Measurements from ENCODE around the gene CASKIN1. TPM values are rescaled to one million over a fixed set of nuclear protein-coding genes. Genes with fewer than 3 reads are reported as not detected.

The CASKIN1 gene
- total and polyA plus RNA-seq, 8 donors, result 0.61 to 2.1 (median 1.1) TPM

DNA sequence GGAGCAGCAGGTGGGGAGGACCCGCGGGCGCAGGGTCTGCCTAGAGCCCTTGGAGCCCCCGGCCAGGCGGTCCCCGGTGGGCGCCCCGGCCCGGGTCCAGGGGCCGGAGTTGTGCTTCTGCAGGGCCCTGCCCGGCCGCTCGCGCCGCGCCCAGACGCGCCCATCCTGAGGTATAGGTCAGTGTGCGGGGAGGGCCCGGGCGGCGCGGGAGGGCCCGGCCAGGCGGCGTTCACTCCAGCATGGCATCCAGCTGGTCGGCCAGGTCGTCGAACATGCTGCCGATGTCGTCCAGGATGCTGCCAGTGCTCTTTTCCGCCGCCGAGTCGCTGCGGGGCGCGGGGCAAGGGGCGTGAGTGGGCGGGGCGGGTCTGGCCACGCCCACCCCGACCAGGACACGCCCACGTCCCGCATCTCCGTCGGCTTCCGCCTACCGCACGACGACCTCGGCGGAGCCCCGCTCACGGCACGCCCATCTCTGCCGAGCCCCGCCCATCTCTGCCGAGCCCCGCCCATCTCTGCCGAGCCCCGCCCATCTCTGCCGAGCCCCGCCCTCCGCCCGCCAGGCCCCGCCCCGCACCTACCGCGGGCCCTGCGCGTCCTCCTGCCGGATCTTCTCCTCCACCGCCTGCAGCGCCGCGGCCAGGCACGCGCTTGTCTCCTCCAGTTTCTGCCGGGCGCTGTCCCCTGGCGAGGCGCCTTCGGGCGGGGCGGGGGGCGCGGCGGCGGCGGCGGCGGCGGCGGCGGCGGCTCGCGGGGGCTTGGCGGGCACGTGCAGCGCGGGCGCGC is 17.9 kb downstream of the CASKIN1 start:
- TF ChIP-seq, protein P1, sequence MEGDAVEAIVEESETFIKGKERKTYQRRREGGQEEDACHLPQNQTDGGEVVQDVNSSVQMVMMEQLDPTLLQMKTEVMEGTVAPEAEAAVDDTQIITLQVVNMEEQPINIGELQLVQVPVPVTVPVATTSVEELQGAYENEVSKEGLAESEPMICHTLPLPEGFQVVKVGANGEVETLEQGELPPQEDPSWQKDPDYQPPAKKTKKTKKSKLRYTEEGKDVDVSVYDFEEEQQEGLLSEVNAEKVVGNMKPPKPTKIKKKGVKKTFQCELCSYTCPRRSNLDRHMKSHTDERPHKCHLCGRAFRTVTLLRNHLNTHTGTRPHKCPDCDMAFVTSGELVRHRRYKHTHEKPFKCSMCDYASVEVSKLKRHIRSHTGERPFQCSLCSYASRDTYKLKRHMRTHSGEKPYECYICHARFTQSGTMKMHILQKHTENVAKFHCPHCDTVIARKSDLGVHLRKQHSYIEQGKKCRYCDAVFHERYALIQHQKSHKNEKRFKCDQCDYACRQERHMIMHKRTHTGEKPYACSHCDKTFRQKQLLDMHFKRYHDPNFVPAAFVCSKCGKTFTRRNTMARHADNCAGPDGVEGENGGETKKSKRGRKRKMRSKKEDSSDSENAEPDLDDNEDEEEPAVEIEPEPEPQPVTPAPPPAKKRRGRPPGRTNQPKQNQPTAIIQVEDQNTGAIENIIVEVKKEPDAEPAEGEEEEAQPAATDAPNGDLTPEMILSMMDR (IDR thresholded peaks at IDR 0.05), result no peak
- FAIRE-seq (no peak), DNase-seq (no peak), ATAC-seq (peak in 2 of 4 donors; percentile 34 to 58)
- no peaks in the 10 kb centered on the region for H3K9me3 ChIP-seq
- no peak overlapping the region for H3K4me3 ChIP-seq
- H3K27me3 ChIP-seq, result no peaks in the 10 kb centered on the region
- H3K27ac ChIP-seq, result no peak overlapping the region
- no peaks in the 10 kb centered on the region for H3K4me1 ChIP-seq
- intact Hi-C loops (cut with DNase I), result no loop called here
- WGBS, 2 donors, result 31 to 37% methylated on average over 58 to 106 of the region's 106 CpGs
- peaks cover 0 to 26% (median 19%) of the 10 kb centered on the region in 3 donors for H3K36me3 ChIP-seq

DNA sequence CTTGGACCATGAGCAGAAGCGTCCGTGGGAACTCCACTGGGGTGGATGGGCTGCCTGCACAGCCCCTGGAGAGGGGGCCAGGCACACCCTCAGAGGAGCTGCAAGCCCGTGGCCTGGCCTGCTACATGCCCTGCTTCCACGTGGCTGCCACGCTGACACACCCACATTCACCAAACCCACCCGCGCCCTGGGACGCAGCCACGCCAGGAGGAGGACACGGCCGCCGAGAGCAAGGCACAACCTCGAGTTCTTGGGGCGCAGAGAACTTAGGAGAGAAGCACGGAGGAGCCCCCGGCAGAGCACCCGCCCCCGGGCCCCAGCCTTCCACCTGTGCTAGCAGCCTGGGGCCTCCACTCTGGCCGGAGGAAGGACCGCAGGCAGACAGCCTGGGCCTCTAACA is 18.8 kb downstream of the CASKIN1 start:
- intact Hi-C loops (cut with DNase I), result loop anchor here in 1 of 3 donors (2.0 kb wide), 1 partner anchor 17 kb away; no protein-coding TSS in a partner anchor

DNA sequence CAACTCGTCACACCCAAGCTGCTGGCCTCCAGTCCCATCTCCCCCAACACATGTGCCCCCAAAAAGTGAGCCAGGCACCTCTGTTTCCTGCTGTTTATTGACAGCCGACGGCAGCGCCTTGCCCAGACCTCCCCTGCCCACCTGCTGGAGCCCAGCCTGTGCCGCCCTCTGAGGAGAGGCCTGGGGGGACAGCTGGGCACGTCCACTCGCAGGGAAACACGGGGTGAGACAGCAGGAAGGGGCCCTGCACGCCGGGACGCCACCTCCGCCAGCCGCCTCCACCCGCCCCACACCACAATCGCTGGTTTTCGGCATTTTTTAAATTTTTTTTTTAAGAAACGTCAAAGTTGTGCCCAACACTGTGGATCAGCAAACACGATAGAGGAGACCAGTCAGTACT is 19.3 kb downstream of the CASKIN1 start:
- TF ChIP-seq, protein P1 (IDR thresholded peaks at IDR 0.05), result no peak
- 92 to 95% methylated on average over 18 of the region's 18 CpGs for WGBS, 2 donors
- Histone ChIP-seq H3K4me1 (no peaks in the 10 kb centered on the region), H3K27ac (no peak overlapping the region), H3K9me3 (no peaks in the 10 kb centered on the region), H3K36me3 (peaks cover 0 to 33% (median 19%) of the 10 kb centered on the region in 3 donors), H3K4me3 (no peak overlapping the region), H3K27me3 (no peaks in the 10 kb centered on the region)
- DNase-seq (no peak), FAIRE-seq (no peak), ATAC-seq (no peak)
- intact Hi-C loops (cut with DNase I), result loop anchor here in 1 of 3 donors (2.0 kb wide), 1 partner anchor 16 kb away; no protein-coding TSS in a partner anchor

More for the DNA sequence above, 18.8 kb downstream of the CASKIN1 start:
- DNase-seq (no peak), ATAC-seq (no peak), FAIRE-seq (no peak)
- Histone ChIP-seq H3K27ac (no peak overlapping the region), H3K4me3 (no peak overlapping the region), H3K4me1 (no peaks in the 10 kb centered on the region), H3K36me3 (peaks cover 0 to 33% (median 19%) of the 10 kb centered on the region in 3 donors), H3K9me3 (no peaks in the 10 kb centered on the region), H3K27me3 (no peaks in the 10 kb centered on the region)
- TF ChIP-seq, protein P1 (IDR thresholded peaks at IDR 0.05), result no peak
- WGBS, 2 donors, result 94 to 96% methylated on average over 20 of the region's 20 CpGs

DNA sequence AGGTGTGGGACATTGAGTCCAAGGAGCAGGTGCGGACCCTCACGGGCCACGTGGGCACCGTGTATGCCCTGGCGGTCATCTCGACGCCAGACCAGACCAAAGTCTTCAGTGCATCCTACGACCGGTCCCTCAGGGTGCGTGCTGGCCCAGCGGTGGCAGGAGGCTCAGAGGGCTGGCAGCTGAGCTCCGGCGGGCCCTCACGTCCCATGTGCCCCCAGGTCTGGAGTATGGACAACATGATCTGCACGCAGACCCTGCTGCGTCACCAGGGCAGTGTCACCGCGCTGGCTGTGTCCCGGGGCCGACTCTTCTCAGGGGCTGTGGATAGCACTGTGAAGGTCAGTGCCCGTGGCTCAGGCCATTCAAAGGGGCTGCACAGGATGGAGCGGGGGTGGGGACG is 20.4 kb downstream of the CASKIN1 start:
- ATAC-seq (no peak), DNase-seq (no peak), FAIRE-seq (no peak)
- Histone ChIP-seq H3K4me1 (no peaks in the 10 kb centered on the region), H3K4me3 (no peak overlapping the region), H3K27ac (no peak overlapping the region), H3K9me3 (no peaks in the 10 kb centered on the region), H3K27me3 (no peaks in the 10 kb centered on the region), H3K36me3 (peaks cover 0 to 33% (median 19%) of the 10 kb centered on the region in 3 donors)
- intact Hi-C loops (cut with DNase I), result loop anchor here in 1 of 3 donors (2.0 kb wide), 1 partner anchor 15 kb away; no protein-coding TSS in a partner anchor
- TF ChIP-seq, protein P1 (IDR thresholded peaks at IDR 0.05), result no peak
- WGBS, 2 donors, result 94 to 95% methylated on average over 23 of the region's 23 CpGs

DNA sequence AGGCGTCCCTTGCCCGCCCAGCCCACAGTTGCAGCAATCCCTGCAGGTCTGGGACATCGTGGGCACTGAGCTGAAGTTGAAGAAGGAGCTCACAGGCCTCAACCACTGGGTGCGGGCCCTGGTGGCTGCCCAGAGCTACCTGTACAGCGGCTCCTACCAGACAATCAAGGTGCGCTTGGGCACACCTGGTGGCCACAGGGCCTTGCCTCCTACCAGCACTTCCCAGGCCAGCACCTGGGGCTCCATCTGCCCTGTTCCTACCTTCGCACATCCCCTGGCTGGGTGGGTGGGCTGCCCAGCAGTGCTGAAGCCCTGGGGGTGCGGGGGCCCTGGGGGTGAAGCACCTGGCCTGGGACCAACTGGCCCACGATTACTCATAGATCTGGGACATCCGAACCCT is 21.0 kb downstream of the CASKIN1 start:
- H3K4me3 ChIP-seq, result no peak overlapping the region
- TF ChIP-seq, protein P1 (IDR thresholded peaks at IDR 0.05), result no peak
- 90 to 95% methylated on average over 10 of the region's 10 CpGs for WGBS, 2 donors
- no peaks in the 10 kb centered on the region for H3K27me3 ChIP-seq
- DNase-seq (no peak), ATAC-seq (no peak), FAIRE-seq (no peak)
- no peak overlapping the region for H3K27ac ChIP-seq
- peaks cover 0 to 33% (median 19%) of the 10 kb centered on the region in 3 donors for H3K36me3 ChIP-seq
- H3K4me1 ChIP-seq, result no peaks in the 10 kb centered on the region
- no peaks in the 10 kb centered on the region for H3K9me3 ChIP-seq
- intact Hi-C loops (cut with DNase I), result no loop called here

Measured in pancreas (tissue), 10 donors.